ENCODE measurements around the gene CNKSR3. TPM values are rescaled to one million over a fixed set of nuclear protein-coding genes. Genes with fewer than 3 reads are reported as not detected.

CNKSR3 gene
- total RNA-seq, 2 experiments from 2014 or later: 0.34 to 0.58 TPM

GRCh38 chr6:154345811-154346210 is 164.7 kb downstream of the CNKSR3 start:
- DNase-seq: no peak
- intact Hi-C loops (cut with DNase I, micrococcal nuclease): no loop called here
- Mint-ChIP-seq H3K4me3 (no peak overlapping the region), H3K36me3 (ENCODE audit: low read depth) (peaks cover 2% of the 10 kb centered on the region), H3K9me3 (ENCODE audit: low read depth) (peaks cover 9% of the 10 kb centered on the region), H3K27ac (no peak overlapping the region), H3K4me1 (no peaks in the 10 kb centered on the region), H3K27me3 (peaks cover 19% of the 10 kb centered on the region)
- no peak for ATAC-seq
- CTCF ChIA-PET: interaction anchor here (0.8 kb wide), 1 partner anchor 260 kb away, joined by 3 read pairs; no protein-coding TSS in a partner anchor
- POLR2A ChIA-PET: no interaction called here

GRCh38 chr6:154343473-154344308 is 166.8 kb downstream of the CNKSR3 start:
- no peaks in the 10 kb centered on the region for H3K4me1 Mint-ChIP-seq
- ATAC-seq (no peak), DNase-seq (no peak)
- POLR2A ChIA-PET: no interaction called here
- CTCF ChIA-PET: no interaction called here
- H3K9me3 Mint-ChIP-seq (ENCODE audit: low read depth): peaks cover 9% of the 10 kb centered on the region
- peaks cover 13% of the 10 kb centered on the region for H3K27me3 Mint-ChIP-seq
- no peak overlapping the region for H3K27ac Mint-ChIP-seq
- peaks cover 2% of the 10 kb centered on the region for H3K36me3 Mint-ChIP-seq (ENCODE audit: low read depth)
- H3K4me3 Mint-ChIP-seq: no peak overlapping the region
- intact Hi-C loops (cut with DNase I, micrococcal nuclease): no loop called here

GRCh38 chr6:154341871-154342270 is 168.6 kb downstream of the CNKSR3 start:
- no peak for DNase-seq
- Mint-ChIP-seq H3K36me3 (ENCODE audit: low read depth) (peaks cover 2% of the 10 kb centered on the region), H3K4me3 (no peak overlapping the region), H3K4me1 (no peaks in the 10 kb centered on the region), H3K9me3 (ENCODE audit: low read depth) (peaks cover 8% of the 10 kb centered on the region), H3K27me3 (peaks cover 13% of the 10 kb centered on the region), H3K27ac (no peak overlapping the region)
- intact Hi-C loops (cut with DNase I, micrococcal nuclease): no loop called here
- ChIA-PET CTCF (interaction anchor here (0.8 kb wide), 1 partner anchor 332 kb away, joined by 3 read pairs; no protein-coding TSS in a partner anchor), POLR2A (no interaction called here)
- no peak for ATAC-seq

GRCh38 chr6:154341336-154341735 is 169.1 kb downstream of the CNKSR3 start:
- POLR2A ChIA-PET: no interaction called here
- no peaks in the 10 kb centered on the region for H3K36me3 Mint-ChIP-seq (ENCODE audit: low read depth)
- no peak overlapping the region for H3K27ac Mint-ChIP-seq
- intact Hi-C loops (cut with DNase I, micrococcal nuclease): no loop called here
- CTCF ChIA-PET: no interaction called here
- no peak for ATAC-seq
- H3K9me3 Mint-ChIP-seq (ENCODE audit: low read depth): peaks cover 3% of the 10 kb centered on the region
- no peak overlapping the region for H3K4me3 Mint-ChIP-seq
- DNase-seq: no peak
- H3K4me1 Mint-ChIP-seq: no peaks in the 10 kb centered on the region
- H3K27me3 Mint-ChIP-seq: peaks cover 12% of the 10 kb centered on the region

Other genes starting within 250 kb of the CNKSR3 start
- gene IPCEF1, start 153.9 kb downstream of the CNKSR3 start, total RNA-seq: 10 to 100 TPM; 10.9 to 11.6 TPM
- gene SCAF8, start 222.7 kb upstream of the CNKSR3 start, total RNA-seq: 10 to 100 TPM; 33.9 to 44.5 TPM